ENCODE measurements around the gene UBB.
A peak's percentile ranks its signal among the peaks of the same experiment; 100 is the strongest.

DNA sequence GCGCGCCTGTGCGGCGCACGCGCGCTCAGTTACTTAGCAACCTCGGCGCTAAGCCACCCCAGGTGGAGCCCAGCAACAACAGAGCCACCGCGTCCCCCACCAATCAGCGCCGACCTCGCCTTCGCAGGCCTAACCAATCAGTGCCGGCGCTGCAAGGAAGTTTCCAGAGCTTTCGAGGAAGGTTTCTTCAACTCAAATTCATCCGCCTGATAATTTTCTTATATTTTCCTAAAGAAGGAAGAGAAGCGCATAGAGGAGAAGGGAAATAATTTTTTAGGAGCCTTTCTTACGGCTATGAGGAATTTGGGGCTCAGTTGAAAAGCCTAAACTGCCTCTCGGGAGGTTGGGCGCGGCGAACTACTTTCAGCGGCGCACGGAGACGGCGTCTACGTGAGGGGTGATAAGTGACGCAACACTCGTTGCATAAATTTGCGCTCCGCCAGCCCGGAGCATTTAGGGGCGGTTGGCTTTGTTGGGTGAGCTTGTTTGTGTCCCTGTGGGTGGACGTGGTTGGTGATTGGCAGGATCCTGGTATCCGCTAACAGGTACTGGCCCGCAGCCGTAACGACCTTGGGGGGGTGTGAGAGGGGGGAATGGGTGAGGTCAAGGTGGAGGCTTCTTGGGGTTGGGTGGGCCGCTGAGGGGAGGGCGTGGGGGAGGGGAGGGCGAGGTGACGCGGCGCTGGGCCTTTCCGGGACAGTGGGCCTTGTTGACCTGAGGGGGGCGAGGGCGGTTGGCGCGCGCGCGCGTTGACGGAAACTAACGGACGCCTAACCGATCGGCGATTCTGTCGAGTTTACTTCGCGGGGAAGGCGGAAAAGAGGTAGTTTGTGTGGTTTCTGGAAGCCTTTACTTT, at the start of gene UBB:
- TF ChIP-seq, protein P1, sequence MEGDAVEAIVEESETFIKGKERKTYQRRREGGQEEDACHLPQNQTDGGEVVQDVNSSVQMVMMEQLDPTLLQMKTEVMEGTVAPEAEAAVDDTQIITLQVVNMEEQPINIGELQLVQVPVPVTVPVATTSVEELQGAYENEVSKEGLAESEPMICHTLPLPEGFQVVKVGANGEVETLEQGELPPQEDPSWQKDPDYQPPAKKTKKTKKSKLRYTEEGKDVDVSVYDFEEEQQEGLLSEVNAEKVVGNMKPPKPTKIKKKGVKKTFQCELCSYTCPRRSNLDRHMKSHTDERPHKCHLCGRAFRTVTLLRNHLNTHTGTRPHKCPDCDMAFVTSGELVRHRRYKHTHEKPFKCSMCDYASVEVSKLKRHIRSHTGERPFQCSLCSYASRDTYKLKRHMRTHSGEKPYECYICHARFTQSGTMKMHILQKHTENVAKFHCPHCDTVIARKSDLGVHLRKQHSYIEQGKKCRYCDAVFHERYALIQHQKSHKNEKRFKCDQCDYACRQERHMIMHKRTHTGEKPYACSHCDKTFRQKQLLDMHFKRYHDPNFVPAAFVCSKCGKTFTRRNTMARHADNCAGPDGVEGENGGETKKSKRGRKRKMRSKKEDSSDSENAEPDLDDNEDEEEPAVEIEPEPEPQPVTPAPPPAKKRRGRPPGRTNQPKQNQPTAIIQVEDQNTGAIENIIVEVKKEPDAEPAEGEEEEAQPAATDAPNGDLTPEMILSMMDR (IDR thresholded peaks at IDR 0.05) = no peak
- TF ChIP-seq POLR2AphosphoS5 (IDR thresholded peaks at IDR 0.05) (peak; percentile 99 to 100 (median 100)), POLR2A (IDR thresholded peaks at IDR 0.05) (peak; percentile 98), EP300 (IDR thresholded peaks at IDR 0.05) (peak in 2 of 4 donors; percentile 64 to 77)
